Measurements from ENCODE around the gene PGM1.

The PGM1 gene

DNA sequence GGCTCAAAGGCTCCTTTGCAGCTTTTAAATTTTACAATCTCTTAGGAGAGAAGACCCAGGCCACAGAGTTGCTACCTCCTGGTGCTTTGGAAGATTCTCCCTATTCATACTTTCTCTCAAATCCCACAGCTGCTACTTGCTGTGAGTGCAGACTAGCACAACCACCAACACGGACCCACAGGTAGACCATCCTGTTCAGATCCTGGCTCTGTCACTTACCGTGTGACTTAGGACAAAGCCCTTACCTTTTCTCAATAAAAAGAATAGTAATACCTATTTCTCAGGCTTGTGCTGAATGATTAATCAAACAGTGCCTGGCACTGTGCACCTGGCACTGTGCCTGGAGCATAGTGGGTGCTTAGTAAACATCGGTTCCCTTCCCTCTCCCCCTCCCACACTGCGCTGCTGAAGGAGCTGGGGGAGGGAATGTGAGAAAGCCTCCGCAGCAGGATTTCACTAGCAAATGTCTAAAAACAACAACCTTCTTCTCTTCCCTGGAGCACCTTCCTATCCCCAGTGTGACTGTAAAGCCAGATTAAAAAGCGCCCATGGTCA, 81.7 kb downstream of the PGM1 start:
- H3K4me3 ChIP-seq (replicated peaks; ENCODE audit: low read depth, low read length): no peak overlapping the region
- no peak for DNase-seq (ENCODE audit: extremely low read depth, low read depth)
- TF ChIP-seq, protein P1, sequence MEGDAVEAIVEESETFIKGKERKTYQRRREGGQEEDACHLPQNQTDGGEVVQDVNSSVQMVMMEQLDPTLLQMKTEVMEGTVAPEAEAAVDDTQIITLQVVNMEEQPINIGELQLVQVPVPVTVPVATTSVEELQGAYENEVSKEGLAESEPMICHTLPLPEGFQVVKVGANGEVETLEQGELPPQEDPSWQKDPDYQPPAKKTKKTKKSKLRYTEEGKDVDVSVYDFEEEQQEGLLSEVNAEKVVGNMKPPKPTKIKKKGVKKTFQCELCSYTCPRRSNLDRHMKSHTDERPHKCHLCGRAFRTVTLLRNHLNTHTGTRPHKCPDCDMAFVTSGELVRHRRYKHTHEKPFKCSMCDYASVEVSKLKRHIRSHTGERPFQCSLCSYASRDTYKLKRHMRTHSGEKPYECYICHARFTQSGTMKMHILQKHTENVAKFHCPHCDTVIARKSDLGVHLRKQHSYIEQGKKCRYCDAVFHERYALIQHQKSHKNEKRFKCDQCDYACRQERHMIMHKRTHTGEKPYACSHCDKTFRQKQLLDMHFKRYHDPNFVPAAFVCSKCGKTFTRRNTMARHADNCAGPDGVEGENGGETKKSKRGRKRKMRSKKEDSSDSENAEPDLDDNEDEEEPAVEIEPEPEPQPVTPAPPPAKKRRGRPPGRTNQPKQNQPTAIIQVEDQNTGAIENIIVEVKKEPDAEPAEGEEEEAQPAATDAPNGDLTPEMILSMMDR (IDR thresholded peaks at IDR 0.05; ENCODE audit: low read depth, low read length, missing control alignments): no peak

DNA sequence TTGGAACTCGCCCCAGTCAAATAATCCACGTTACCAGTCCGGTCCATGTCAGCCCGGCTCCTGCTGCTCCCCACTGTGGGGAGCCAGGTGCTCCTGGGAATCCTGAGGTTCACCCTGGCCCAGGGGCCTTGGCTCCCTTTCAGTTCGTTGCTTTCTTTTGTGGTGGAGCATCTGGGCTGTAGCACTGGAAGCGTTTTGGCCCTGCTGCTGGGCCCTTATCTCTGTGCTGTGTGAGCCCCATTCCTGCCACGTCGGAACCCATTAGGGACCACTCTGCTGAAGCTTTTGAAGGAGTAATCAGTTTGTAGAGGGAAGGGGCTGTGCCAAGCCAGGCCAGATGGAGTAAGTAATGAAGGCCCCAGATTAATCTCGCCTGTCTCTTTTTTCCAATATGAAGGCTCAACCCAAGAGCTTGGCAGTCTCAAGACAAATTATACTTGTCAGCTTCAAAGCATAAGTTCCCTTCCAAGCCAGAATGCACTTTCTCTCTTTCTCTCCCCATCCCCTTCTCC, 82.3 kb downstream of the PGM1 start:
- no peak for DNase-seq (ENCODE audit: extremely low read depth, low read depth)
- no peak overlapping the region for H3K4me3 ChIP-seq (replicated peaks; ENCODE audit: low read depth, low read length)
- TF ChIP-seq, protein P1 (IDR thresholded peaks at IDR 0.05; ENCODE audit: low read depth, low read length, missing control alignments): no peak

DNA sequence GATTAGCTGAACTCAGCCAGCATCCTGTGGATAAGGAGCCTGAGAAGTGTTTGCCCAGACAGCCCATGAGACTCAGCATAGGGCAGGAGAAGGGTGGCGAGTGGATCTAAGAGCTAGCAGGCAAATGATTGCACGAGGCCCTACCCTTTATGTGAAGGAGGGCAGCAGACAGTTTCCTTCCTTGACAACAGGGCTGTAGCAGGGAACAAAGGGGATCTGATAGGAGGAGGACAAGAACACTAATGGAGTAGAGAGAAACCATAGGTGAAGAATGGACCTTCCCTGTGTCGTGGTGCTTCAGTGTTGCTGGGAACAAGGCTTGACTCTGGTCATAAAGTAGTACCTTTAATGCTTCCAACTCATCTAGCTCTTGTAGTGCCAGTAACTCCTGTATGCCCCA, 84.3 kb downstream of the PGM1 start:
- TF ChIP-seq, protein P1 (IDR thresholded peaks at IDR 0.05; ENCODE audit: low read depth, low read length, missing control alignments): no peak
- H3K4me3 ChIP-seq (replicated peaks; ENCODE audit: low read depth, low read length): no peak overlapping the region
- no peak for DNase-seq (ENCODE audit: extremely low read depth, low read depth)

DNA sequence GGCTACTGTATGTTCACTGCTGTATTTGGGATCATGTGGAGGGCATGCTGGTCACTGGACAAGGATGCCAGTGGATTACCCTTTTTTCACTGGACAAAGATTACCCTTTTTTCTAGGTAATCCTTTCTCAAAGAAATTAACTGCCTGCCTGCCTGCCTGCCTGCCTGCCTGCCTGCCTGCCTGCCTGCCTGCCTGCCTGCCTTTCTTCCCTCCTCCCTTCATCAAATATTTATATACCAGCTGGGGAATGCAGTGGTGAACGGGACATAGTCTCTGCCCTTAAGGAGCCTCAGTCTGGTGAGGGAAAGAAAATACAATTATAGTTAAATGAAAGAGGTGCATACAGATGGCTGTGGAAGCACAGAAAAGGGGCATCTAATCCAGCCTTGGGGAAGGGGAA, 85.0 kb downstream of the PGM1 start:
- no peak overlapping the region for H3K4me3 ChIP-seq (replicated peaks; ENCODE audit: low read depth, low read length)
- TF ChIP-seq, protein P1 (IDR thresholded peaks at IDR 0.05; ENCODE audit: low read depth, low read length, missing control alignments): no peak
- DNase-seq (ENCODE audit: extremely low read depth, low read depth): no peak

DNA sequence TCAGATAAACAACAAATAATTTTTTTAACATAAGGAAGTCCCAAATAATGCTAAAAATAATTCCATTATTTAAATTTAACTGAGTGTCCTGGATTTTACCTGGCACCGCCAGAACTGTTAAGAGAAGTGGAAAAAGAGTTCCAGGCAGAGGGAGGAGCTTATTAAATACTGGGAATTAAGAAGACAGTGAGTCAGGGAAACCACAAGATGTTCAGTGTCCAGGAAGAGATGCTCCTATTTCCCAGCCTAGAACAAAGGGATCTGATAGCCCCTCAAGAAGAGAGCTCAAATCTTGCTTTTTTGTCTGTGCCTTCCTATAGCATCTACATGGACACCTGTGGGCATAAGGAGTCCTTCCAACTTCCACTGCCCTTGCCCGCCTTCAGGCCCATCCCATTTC, 85.9 kb downstream of the PGM1 start:
- TF ChIP-seq, protein P1 (IDR thresholded peaks at IDR 0.05; ENCODE audit: low read depth, low read length, missing control alignments): no peak
- H3K4me3 ChIP-seq (replicated peaks; ENCODE audit: low read depth, low read length): no peak overlapping the region
- DNase-seq (ENCODE audit: extremely low read depth, low read depth): no peak

DNA sequence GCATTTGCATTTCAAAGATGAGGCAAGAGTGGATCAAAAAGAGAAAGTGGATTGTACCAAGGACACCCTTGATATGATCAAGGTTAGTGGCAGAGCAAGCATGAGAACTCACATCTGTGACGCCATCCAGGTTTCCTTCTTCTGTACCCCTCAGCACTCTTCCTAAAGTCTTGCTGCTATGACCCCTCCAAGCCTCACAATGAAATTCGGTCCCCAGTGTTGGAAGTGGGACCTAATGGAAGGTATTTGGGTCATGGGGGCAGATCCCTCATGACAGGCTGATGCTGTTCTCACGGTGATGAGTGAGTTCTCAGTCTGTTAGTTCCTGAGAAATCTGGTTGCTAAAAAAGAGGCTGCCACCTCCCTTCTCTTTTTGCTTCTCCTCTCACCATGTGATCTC, 86.4 kb downstream of the PGM1 start:
- H3K4me3 ChIP-seq (replicated peaks; ENCODE audit: low read depth, low read length): no peak overlapping the region
- no peak for DNase-seq (ENCODE audit: extremely low read depth, low read depth)
- TF ChIP-seq, protein P1 (IDR thresholded peaks at IDR 0.05; ENCODE audit: low read depth, low read length, missing control alignments): no peak

DNA sequence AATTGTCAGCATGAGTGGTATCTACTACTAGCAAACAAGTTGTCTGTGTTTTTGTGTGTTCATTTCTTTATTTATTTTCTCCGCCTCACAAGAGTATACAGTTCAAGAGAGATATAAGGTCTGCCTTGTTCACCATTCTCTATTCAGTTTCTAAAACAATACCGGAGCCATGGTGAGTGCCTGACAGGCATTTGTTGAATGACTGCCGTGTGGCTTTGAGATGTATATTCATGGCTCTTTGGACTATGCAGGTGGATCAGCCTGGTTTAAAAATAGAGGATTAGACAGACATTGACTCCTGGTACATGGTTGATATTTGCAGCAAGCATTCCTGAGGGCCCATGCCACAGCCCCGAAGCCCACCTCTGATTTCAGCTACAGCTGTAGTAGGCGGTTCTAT, 89.7 kb downstream of the PGM1 start:
- TF ChIP-seq, protein P1 (IDR thresholded peaks at IDR 0.05; ENCODE audit: low read depth, low read length, missing control alignments): no peak
- H3K4me3 ChIP-seq (replicated peaks; ENCODE audit: low read depth, low read length): no peak overlapping the region
- DNase-seq (ENCODE audit: extremely low read depth, low read depth): no peak

All from HFF-Myc (cell line).